Stimulated activated CD8-positive, alpha-beta memory T cell treated with anti-CD3 and anti-CD28 coated beads, Interleukin-12 subunit alpha, Interleukin-12 subunit beta, amount 100 ng/mL, for 24 hours (primary cell): ENCODE data around the gene TRMT2B.
"Not testable (repeated sequence)": the region's sequence is repeated elsewhere in the genome, so short reads cannot be mapped to it uniquely, and the experiment has no call there.

ENCODE experiments used
- DNase-seq: peaks from one replicate; pipeline ENCODE4 v3.0.0-alpha.2; 2020; ENCODE audit errors: extremely low read depth

TRMT2B gene, protein sequence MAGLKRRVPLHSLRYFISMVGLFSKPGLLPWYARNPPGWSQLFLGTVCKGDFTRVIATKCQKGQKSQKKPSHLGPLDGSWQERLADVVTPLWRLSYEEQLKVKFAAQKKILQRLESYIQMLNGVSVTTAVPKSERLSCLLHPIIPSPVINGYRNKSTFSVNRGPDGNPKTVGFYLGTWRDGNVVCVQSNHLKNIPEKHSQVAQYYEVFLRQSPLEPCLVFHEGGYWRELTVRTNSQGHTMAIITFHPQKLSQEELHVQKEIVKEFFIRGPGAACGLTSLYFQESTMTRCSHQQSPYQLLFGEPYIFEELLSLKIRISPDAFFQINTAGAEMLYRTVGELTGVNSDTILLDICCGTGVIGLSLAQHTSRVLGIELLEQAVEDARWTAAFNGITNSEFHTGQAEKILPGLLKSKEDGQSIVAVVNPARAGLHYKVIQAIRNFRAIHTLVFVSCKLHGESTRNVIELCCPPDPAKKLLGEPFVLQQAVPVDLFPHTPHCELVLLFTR

DNA sequence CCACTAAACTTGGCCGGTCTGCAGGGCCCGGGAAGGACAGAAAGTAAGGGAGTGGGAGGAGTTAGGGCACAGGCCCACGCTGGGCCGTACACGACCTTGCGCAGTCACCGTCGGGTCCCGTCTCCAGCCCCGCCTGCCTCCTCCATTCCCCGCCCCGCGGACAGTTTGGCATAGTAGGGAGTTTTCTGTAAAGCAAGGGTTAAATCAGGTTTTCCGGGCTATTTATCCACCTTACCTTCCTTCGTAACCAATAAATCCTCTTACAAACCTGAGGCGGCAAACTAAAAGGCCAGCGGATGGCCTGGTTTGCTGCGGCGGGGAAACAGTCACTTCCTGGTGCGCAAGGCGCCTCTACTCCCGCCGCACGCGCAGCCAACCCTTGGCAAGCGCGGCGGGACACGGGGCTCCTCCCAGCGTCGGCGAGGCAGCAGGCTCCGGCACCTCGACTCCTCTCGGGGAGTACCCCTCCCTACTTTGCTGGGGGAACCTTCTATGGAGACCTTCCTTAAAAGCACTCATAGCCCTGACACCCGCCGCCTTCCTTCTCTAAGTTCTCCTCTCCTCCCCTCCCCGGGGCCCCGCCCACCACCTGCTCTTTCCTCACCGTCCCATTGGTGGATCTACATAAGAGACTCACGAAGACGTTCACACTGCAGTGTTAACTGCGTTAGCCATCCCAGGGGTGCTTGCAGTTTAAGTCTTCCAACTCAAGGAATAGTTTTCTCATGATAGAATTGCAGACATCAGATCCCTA is at the start of gene TRMT2B:
TRMT2B (minus strand) TSS at position 563 of the 754 bp plus-strand sequence. CDS start 9,822 bp downstream, outside the sequence.
- DNase-seq, result peak; percentile 61

DNA sequence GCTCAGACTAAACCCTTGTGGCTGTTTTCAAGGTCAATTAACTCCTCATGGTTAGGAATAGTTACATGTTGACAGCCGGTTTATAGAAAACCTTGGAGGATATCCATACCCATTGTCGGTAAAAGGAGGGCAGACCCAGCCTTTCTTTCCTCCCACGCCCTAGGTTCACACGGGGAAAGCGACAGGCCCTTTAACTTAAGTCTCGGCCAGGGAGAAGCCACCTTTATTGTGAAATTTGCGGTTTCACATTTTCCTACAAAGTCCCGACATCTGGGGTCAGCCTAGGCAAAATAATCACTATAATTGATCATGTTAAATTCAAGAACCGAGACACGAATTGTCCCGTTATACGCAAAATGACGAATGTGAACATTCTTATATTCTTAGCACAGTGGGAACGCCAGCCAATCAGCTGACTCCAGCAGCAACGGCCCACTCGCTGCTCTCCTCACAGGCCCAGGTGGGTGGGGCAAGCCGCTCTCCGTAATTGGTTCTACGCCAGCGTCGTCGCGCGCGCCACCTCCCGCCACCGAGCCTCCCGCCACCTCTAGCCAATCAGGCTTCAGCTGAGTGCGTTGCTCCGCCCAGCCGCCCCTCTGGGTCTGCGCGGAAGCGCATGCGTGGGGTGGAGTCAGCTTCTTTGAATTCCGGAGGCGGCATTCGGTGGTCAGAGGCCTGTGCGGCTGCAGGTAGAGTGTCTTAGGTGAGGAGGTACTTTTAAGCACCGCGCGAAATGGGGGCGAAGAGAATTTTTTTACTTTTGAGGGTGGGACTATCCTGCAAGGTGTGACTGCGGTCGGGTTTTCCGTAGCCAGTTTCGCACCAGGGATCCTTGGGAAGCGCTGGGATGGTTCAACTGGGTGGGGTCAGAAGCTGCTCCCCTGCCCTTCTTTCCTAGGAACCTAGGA is 45.9 kb upstream of the TRMT2B start, which contains the start of gene CENPI:
CENPI (plus strand) TSS at position 659 of the 908 bp plus-strand sequence. CDS start 2,867 bp downstream, outside the sequence.
- DNase-seq, result peak; percentile 74

DNA sequence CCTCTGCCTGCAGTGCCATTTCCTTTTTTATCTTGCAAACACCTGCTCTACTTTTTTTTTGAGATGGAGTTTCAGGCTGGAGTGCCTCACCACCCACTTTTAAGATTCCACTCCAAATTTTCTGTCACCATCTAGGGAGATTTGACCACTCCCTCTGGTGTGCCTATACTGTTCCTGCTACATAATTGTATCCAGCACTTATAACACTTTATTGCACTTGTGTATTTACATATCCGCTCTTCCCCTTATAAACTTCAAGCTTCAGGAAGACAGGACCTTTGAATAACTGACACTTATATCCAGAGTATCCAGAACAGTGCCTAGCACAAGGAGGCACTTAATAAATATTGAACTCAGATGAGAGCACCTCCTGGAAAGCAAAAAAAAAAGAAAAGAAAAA is 39.9 kb upstream of the TRMT2B start:
- no peak for DNase-seq

DNA sequence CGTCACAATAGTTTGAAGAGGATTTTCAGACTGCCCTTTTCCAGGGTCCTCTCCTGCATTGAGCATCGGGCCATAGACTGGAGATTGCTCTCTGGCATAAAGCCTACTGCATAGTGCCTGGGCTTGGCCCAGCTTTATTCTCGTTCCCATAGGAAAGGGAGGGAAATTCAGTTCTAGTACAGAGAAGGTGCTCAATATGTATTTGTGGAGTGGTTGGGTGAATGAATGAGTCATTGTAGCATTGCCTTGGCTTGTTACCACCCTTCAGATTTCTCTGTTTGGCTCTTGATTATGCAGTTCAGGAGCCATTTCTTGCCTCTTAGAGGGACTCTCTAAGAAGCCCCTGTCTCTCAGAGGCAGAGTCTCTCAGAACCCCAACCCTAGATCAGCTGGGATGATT is 29.3 kb upstream of the TRMT2B start:
- no peak for DNase-seq

DNA sequence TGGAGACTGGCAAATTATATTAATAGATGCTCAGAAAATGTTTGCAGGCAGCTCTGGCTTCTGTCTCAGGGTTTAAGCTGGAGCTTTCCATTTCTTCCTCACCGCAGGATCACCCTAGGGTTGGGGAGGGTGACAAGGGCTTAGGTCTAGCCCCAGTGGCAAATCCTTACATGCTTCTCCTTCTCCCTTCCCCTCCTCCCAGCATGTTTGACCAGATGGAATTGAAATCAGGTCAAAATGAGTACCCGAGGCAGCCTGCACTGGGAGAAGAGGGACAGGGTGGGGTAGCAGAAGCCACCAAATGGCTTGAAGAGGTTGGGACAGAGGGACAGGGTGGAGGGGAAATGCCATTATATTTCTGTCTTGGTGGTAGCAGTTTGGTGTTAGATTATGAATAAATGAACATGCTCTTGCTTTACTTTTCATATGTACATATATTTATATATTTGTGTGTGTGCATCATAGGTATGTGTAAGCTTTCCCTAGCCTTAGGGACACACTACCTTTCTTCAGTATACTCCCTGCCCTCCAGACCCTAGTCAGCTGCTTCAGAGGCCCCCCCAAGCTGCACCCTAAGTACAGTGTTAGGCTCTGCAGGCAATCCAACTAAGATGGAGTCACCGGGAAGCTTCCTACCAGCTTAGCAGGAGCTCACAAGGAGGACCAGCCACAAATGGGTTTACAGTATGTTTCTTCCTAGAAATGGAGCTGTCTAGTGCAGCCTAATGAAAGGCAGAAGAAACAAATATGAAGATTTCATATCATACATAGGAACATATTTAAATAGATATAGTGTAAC is 28.6 kb upstream of the TRMT2B start:
- no peak for DNase-seq

DNA sequence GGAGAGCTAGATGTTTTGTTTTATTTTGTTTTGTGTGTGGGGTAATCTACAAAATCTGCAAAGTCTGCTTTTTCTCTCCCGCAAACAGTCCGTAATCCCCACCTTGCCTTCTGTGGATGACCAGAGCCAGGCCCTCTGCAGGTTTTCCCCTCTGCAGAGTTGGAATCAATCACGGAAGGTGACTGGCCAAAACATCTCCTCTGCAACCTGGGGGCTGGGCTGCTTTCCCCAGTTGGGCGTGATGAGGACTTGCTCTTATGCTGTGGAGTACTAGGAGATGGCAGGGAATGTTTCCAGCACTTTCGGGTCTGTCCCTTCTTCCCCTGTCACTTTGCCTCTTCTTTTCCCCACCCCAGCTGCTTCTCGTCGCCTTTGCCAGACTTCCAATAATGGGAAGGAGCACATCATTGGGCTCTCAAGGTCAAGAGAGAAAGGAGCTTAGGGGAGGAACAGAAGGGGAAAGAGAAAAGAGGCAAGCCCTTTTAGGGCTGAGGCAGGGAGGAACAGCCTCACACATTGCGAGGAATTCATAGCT is 27.9 kb upstream of the TRMT2B start:
- no peak for DNase-seq

DNA sequence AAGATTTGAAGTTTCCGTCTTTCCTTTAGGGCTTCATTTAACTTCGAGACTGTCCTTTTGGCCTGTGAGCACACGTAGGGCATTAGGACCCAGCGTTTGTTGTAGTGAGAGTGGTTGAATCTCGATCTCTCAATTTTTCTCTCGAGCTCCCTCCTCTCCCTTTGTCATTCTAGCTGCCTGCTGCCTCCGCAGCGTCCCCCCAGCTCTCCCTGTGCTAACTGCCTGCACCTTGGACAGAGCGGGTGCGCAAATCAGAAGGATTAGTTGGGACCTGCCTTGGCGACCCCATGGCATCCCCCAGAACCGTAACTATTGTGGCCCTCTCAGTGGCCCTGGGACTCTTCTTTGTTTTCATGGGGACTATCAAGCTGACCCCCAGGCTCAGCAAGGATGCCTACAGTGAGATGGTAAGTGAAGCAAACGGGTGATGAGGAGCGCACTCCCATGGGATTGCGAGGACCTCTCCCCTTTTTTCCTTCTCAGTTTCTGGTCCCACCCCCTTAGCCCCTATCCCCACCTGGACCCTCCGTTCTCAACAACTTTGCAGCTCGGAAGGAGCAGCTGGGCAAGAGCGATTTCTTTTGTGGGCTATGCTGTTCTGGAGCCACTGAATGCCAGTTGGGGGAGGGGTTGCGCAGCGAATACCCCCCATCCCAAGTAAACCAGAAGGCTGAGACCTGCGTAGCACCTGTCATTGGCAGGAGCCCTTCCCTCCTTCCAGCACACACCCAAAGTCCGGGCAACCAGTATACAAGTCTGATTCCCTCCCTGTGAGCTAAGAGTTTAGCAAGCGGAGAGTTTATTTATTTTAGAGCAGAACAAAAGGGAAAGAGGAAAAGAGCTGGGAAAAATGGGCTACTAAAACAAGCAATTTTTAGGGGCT is 27.0 kb upstream of the TRMT2B start, which contains the start of gene TMEM35A:
TMEM35A (plus strand) TSS at position 164 of the 883 bp plus-strand sequence; CDS start at position 288, 124 bp downstream.
- no peak for DNase-seq

DNA sequence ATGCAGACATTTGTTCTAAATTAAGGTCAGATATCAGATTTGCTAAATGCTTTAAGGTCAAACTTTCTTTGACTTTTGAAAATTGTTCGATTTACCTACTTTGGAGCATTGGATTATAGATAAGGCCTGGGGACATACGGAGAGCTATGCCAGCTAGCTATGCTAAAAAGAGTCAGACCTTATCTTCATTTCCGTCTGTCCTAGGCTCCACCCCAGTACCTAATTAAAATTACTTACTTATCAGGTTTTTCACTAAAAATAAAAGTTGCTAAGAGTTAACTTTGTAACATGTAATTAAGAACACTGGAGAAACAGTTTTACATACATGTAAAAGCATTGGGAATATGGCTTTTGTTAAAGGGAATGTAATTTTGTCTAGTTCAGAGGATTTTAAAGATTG is 19.7 kb upstream of the TRMT2B start:
- no peak for DNase-seq

DNA sequence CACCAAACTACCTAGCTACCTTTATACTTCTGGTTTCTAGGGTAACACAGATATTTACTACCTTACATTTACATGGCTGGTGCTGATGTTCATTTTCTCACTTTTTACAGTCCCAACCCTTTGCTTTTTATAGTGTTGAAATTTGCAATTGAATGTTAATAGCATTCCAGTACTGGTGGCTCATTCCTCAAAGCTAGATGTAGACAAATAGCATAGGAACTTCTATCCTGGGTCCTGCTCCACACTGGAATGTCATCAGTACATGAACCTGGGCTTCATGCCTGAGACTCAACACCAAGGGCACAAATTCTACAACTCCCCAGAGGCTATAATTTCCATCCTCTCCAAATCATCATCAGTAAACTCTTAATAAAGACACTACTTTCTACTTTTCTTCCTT is 10.3 kb upstream of the TRMT2B start:
- no peak for DNase-seq

DNA sequence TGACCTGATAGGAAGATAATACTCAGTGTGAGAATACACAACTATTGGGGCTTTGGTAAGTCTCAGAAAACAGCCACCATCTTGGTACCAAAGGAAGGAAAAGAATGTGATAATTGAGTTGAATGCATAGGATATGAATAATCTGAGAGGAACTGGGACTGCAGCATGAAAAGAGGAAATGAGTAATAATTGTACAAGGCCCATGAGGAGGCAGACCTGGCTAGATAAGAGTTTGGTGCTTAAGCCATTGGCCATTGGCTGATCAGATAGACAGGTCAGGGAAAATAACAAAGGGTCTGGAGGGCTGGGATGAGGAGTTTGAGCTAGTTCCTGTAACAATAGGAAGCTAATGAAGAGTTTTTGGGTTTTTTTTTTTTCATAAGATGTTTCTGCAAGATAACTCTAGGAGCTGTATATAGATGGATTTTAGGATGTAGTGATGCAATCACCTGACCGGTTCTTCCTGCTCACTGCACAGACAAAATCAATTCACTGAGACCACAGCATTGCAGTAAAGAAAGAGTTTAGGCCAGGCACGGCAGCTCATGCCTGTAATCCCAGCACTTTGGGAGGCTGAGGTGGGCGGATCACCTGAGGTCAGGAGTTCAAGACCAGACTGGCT is 5.3 kb upstream of the TRMT2B start:
- DNase-seq, result no peak

DNA sequence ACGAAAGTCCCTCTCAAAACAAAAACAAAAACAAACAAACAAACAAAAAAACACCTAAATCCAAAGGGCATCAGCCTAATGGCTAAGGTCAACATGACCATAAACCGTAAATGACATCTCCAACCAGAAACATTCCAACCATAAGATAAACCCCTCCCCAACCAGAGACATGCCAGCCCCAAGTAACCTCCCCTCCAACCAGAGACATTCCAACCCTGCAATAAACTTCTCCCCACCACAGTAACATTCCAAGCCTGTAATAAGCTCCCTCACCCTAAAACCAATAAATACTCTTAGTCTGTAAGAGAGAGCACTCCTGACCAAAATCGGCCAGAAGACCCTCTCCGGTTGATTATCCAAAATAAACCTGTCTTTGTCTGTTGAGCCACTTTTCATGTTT is 4.6 kb upstream of the TRMT2B start:
- not testable (repeated sequence) for DNase-seq

DNA sequence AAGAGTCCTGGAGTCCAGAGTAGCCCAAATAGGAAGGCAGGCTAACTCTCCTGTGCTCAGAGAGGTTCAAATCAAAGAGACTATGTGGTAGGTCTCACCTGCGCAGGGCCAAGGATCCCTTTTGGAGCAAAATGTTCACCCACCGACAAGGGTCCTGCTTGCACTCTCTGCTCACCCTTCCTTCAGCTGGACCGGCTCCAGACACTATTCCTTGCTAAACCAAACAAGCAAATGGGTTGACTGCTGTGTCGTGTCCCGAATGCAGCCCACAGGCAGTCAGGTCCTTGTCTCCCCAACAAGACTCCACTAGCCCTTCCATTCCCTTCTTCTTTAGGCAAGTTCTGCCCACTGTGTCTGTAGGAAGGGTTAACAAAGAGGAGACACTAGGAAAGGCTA is 760 bp downstream of the TRMT2B start:
- DNase-seq, result no peak

DNA sequence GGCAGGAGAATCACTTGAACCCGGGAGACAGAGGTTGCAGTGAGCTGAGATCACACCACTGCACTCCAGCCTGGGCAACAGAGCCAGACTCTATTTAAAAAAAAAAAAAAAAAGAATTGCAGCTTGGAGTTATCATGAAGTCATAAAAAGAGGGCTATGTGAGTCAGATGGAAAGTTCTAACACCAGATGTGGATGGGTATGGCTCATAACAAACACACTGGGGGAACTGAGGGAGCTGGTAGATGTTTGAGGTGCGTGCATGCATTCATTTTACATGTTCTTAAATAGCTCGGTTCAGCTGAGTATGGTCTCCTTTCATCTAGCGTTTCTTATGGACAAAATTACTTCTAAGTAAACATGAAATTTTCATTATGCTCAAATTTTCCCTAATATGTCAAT is 11.7 kb downstream of the TRMT2B start:
- DNase-seq, result no peak

DNA sequence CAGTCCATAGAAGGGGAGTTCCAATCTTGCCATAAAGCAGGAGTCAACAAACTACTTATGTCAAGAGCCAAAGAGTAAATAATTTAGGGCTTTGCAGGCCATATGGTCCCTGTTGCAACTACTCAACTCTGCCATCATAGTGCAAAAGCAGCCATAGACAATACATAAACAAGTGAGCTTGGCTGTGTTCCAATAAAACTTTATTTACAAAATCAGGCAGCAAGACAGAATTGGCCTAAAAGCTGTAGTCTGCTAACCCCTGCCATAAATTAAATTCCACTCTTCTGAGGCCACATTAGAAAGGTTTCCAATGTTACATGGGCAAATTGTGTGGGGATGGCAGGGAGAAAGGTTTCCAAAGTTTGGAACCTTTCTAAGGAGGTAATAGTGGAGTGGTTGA is 14.7 kb downstream of the TRMT2B start:
- no peak for DNase-seq

DNA sequence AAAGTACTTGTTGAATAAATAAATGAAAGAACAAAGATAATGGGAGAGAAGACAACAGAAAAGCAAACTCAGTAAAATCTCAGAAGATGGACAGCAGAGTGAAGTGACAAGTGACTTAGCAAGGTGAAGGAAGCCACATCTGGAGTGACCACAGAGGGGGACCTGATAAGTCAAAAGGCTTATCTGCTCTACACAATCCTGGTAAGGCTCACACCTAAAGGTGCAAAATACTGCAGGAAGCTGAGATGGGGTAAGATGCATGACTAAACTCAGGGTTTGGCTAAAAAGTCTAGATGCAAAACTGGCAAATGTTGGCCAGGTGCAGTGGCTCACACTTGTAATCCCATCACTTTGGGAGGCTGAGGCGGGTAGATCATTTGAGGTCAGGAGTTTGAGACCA is 22.2 kb downstream of the TRMT2B start:
- no peak for DNase-seq

DNA sequence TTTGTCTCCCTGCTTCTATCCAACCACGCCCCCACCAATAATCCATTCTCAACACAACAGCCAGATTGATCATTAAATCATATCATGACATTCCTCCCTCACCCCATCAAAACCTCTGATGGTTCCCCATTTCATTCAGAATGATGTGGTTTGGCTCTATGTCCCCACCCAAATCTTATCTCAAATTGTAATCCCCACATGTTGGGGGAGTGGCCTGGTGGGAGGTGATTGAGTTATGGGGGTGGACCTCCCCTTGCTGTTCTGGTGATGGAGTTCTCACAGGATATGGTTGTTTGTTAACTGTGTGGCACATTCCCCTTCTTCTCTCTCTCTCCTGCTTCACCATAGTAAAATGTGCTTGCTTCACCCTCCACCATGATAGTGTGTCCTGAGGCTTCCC is 23.3 kb downstream of the TRMT2B start:
- no peak for DNase-seq

DNA sequence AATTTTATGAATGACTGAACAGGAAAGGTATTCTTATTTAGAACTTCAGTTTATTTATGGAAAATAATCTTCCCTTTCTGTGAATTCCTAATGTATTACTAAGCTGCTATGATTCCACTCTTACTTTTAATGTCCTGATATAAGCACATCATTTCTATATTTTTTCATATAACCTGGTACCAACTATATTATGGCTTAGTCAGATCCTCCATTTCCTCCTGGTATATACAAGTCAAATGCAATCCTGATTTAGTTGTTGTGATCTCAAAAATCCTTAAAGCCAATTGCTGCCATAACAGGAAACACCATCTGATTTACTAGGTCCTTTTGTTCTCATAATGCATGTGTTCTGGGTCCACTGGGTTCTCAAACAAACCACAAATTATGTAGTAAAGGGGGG is 26.8 kb downstream of the TRMT2B start:
- DNase-seq, result no peak

DNA sequence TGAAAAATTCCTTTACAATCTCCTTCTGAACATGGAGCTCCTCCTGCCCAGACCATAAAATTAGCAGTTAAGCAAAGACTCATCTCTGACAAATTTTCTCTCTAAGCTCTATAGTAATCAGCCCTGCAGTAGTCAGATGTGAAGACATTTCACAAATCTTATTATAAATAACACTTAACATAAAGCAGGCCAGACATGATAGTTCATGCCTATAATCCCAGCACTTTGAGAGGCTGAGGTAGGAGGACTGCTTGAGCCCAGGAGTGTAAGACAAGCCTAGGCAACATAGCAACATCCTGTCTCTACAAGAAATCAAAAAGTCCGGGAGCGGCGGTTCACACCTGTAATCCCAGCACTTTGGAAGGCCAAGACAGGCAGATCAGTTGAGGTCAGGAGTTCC is 29.9 kb downstream of the TRMT2B start:
- no peak for DNase-seq

DNA sequence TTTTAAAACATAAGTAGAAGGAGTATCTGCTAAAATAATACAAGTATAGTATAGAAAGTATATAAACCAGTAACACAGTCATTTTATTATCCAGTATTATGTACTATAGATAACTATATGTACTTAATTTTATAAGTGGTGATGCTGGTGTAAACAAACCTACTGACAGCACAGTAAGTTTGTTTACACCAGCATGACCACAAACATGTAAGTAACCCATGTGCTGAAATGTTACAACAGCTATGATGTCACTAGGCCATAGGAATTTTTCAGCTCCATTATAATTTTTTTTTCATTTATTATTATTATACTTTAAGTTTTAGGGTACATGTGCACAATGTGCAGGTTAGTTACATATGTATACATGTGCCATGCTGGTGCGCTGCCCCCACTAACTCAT is 39.9 kb downstream of the TRMT2B start:
- not testable (repeated sequence) for DNase-seq
